NT2/D1 (cell line): ENCODE results near the gene SUV39H2.
"Not testable (repeated sequence)": the region's sequence is repeated elsewhere in the genome, so short reads cannot be mapped to it uniquely, and the experiment has no call there.

Source experiments
- DNase-seq: peaks from one replicate; pipeline ENCODE4 v3.0.0-alpha.2; 2011; ENCODE audit warnings: low read depth, low spot score
- H3K27me3 ChIP-seq: 2 replicates; pipeline ENCODE4 v1.6.0; 2011; ENCODE audit warnings: mild to moderate bottlenecking; ENCODE audit not compliant: insufficient read length, insufficient read depth
- H3K36me3 ChIP-seq: 2 replicates; pipeline ENCODE4 v1.6.1; 2011; ENCODE audit warnings: mild to moderate bottlenecking, low read length, mixed read lengths; ENCODE audit not compliant: insufficient read depth, insufficient read length
- H3K4me1 ChIP-seq: 2 replicates; pipeline ENCODE4 v1.5.1; 2011; ENCODE audit not compliant: insufficient read depth, insufficient read length
- H3K4me3 ChIP-seq: 2 replicates; pipeline ENCODE4 v1.5.1; 2011; ENCODE audit warnings: low read depth; ENCODE audit not compliant: insufficient read length
- H3K9ac ChIP-seq: 2 replicates; pipeline ENCODE4 v1.6.0; 2011; ENCODE audit warnings: low read depth; ENCODE audit not compliant: insufficient read length
- H3K9me3 ChIP-seq: 2 replicates; pipeline ENCODE4 v1.5.1; 2011; ENCODE audit warnings: mild to moderate bottlenecking, low read length; ENCODE audit not compliant: insufficient read depth
- SUZ12 ChIP-seq: IDR thresholded peaks from 2 replicates; pipeline ENCODE4 v1.6.1; 2011; ENCODE audit not compliant: insufficient read length, insufficient read depth; ENCODE audit errors: extremely low read depth
- YY1 ChIP-seq: IDR thresholded peaks from 2 replicates; pipeline ENCODE4 v1.6.1; 2011; ENCODE audit not compliant: insufficient read length, insufficient read depth
- ZNF274 ChIP-seq: IDR thresholded peaks from 2 replicates; pipeline ENCODE4 v1.6.1; 2011; ENCODE audit warnings: mild to moderate bottlenecking, low read depth, low read length

Gene SUV39H2

GRCh38 chr10:14858338-14858960 lies 20.2 kb upstream of the SUV39H2 start:
- Histone ChIP-seq H3K4me3 (no peak overlapping the region), H3K36me3 (peaks cover 42% of the 10 kb centered on the region), H3K9ac (no peak overlapping the region), H3K27me3 (no peaks in the 10 kb centered on the region), H3K4me1 (no peaks in the 10 kb centered on the region), H3K9me3 (no peaks in the 10 kb centered on the region)
- DNase-seq: no peak
- no peak for TF ChIP-seq SUZ12
- no peak for TF ChIP-seq ZNF274
- no peak for TF ChIP-seq YY1

GRCh38 chr10:14859043-14859442 lies 19.6 kb upstream of the SUV39H2 start:
- no peaks in the 10 kb centered on the region for H3K9me3 ChIP-seq
- peaks cover 46% of the 10 kb centered on the region for H3K36me3 ChIP-seq
- H3K4me3 ChIP-seq: no peak overlapping the region
- DNase-seq: no peak
- no peaks in the 10 kb centered on the region for H3K4me1 ChIP-seq
- H3K27me3 ChIP-seq: no peaks in the 10 kb centered on the region
- no peak overlapping the region for H3K9ac ChIP-seq
- no peak for TF ChIP-seq SUZ12
- no peak for TF ChIP-seq ZNF274
- TF ChIP-seq YY1: no peak

GRCh38 chr10:14859775-14860174 lies 18.9 kb upstream of the SUV39H2 start:
- H3K9ac ChIP-seq: no peak overlapping the region
- no peaks in the 10 kb centered on the region for H3K4me1 ChIP-seq
- no peaks in the 10 kb centered on the region for H3K27me3 ChIP-seq
- DNase-seq: no peak
- H3K36me3 ChIP-seq: peaks cover 41% of the 10 kb centered on the region
- TF ChIP-seq ZNF274 (no peak), YY1 (no peak), SUZ12 (no peak)
- H3K4me3 ChIP-seq: no peak overlapping the region
- no peaks in the 10 kb centered on the region for H3K9me3 ChIP-seq

- Histone ChIP-seq H3K9me3 (no peaks in the 10 kb centered on the region), H3K27me3 (no peaks in the 10 kb centered on the region), H3K36me3 (peaks cover 36% of the 10 kb centered on the region), H3K4me3 (no peak overlapping the region), H3K9ac (no peak overlapping the region), H3K4me1 (no peaks in the 10 kb centered on the region)
- TF ChIP-seq SUZ12 (no peak), YY1 (no peak), ZNF274 (no peak)
- DNase-seq: no peak
These were observed 17.9 kb upstream of the SUV39H2 start for GRCh38 chr10:14860791-14861190.

- H3K27me3 ChIP-seq: not testable (repeated sequence)
- peaks cover 39% of the 10 kb centered on the region for H3K36me3 ChIP-seq
These were observed 14.2 kb upstream of the SUV39H2 start for GRCh38 chr10:14864466-14864865.

GRCh38 chr10:14864871-14865270 lies 13.8 kb upstream of the SUV39H2 start:
- H3K4me1 ChIP-seq, H3K9me3 ChIP-seq, DNase-seq, H3K9ac ChIP-seq, H3K4me3 ChIP-seq, H3K27me3 ChIP-seq: not testable (repeated sequence)
- H3K36me3 ChIP-seq: peaks cover 43% of the 10 kb centered on the region

More at GRCh38 chr10:14864466-14864865, 14.2 kb upstream of the SUV39H2 start:
- DNase-seq, H3K4me1 ChIP-seq, H3K4me3 ChIP-seq, H3K9ac ChIP-seq, H3K9me3 ChIP-seq: not testable (repeated sequence)

GRCh38 chr10:14873090-14873760 lies 5.4 kb upstream of the SUV39H2 start:
- TF ChIP-seq YY1 (no peak), SUZ12 (no peak), ZNF274 (no peak)
- Histone ChIP-seq H3K4me1 (peaks cover 2% of the 10 kb centered on the region), H3K27me3 (no peaks in the 10 kb centered on the region), H3K9ac (no peak overlapping the region), H3K4me3 (no peak overlapping the region), H3K36me3 (peaks cover 17% of the 10 kb centered on the region), H3K9me3 (no peaks in the 10 kb centered on the region)
- DNase-seq: no peak

GRCh38 chr10:14875941-14876340 lies 2.7 kb upstream of the SUV39H2 start:
- Histone ChIP-seq H3K9ac (no peak overlapping the region), H3K36me3 (peaks cover 2% of the 10 kb centered on the region), H3K9me3 (no peaks in the 10 kb centered on the region), H3K27me3 (no peaks in the 10 kb centered on the region), H3K4me1 (peaks cover 2% of the 10 kb centered on the region), H3K4me3 (no peak overlapping the region)
- no peak for DNase-seq
- TF ChIP-seq YY1 (no peak), SUZ12 (no peak), ZNF274 (no peak)
